ENCODE data around the gene BTBD9. TPM values are rescaled to one million over a fixed set of nuclear protein-coding genes. Genes with fewer than 3 reads are reported as not detected.

Gene BTBD9
- total RNA-seq, 2 experiments from 2014 or later: 19.1 to 19.8 TPM

GRCh38 chr6:38272222-38272621, 367.5 kb downstream of the BTBD9 start:
- POLR2A ChIA-PET: no interaction called here
- Mint-ChIP-seq H3K9me3 (peaks cover 1% of the 10 kb centered on the region), H3K4me3 (no peak overlapping the region), H3K4me1 (peaks cover 4% of the 10 kb centered on the region), H3K27me3 (no peaks in the 10 kb centered on the region), H3K27ac (no peak overlapping the region), H3K36me3 (no peaks in the 10 kb centered on the region)
- DNase-seq (no peak), ATAC-seq (ENCODE audit: low read depth) (no peak)

GRCh38 chr6:38271081-38271480, 368.6 kb downstream of the BTBD9 start:
- Mint-ChIP-seq H3K4me1 (peaks cover 4% of the 10 kb centered on the region), H3K9me3 (peaks cover 1% of the 10 kb centered on the region), H3K4me3 (no peak overlapping the region), H3K36me3 (no peaks in the 10 kb centered on the region), H3K27me3 (no peaks in the 10 kb centered on the region), H3K27ac (no peak overlapping the region)
- ATAC-seq (ENCODE audit: low read depth): no peak
- POLR2A ChIA-PET: no interaction called here
- no peak for DNase-seq

- no peaks in the 10 kb centered on the region for H3K36me3 Mint-ChIP-seq
Measured at GRCh38 chr6:38270367-38270766, 369.4 kb downstream of the BTBD9 start.

GRCh38 chr6:38269461-38270172, 370.1 kb downstream of the BTBD9 start:
- POLR2A ChIA-PET: no interaction called here
- DNase-seq (no peak), ATAC-seq (ENCODE audit: low read depth) (no peak)
- Mint-ChIP-seq H3K27me3 (no peaks in the 10 kb centered on the region), H3K27ac (no peak overlapping the region), H3K4me3 (no peak overlapping the region), H3K36me3 (no peaks in the 10 kb centered on the region), H3K9me3 (peaks cover 1% of the 10 kb centered on the region), H3K4me1 (peaks cover 4% of the 10 kb centered on the region)

More at GRCh38 chr6:38270367-38270766, 369.4 kb downstream of the BTBD9 start:
- no peak overlapping the region for H3K4me3 Mint-ChIP-seq
- ATAC-seq (ENCODE audit: low read depth): no peak
- H3K9me3 Mint-ChIP-seq: peaks cover 1% of the 10 kb centered on the region
- H3K27me3 Mint-ChIP-seq: no peaks in the 10 kb centered on the region
- H3K4me1 Mint-ChIP-seq: peaks cover 4% of the 10 kb centered on the region
- H3K27ac Mint-ChIP-seq: no peak overlapping the region
- POLR2A ChIA-PET: no interaction called here
- DNase-seq: no peak

- H3K9me3 Mint-ChIP-seq: no peaks in the 10 kb centered on the region
- POLR2A ChIA-PET: no interaction called here
- H3K4me3 Mint-ChIP-seq: no peak overlapping the region
- DNase-seq (no peak), ATAC-seq (ENCODE audit: low read depth) (no peak)
- H3K27ac Mint-ChIP-seq: no peak overlapping the region
- peaks cover 4% of the 10 kb centered on the region for H3K4me1 Mint-ChIP-seq
- H3K36me3 Mint-ChIP-seq: no peaks in the 10 kb centered on the region
- no peaks in the 10 kb centered on the region for H3K27me3 Mint-ChIP-seq
Measured at GRCh38 chr6:38268342-38268741, 371.4 kb downstream of the BTBD9 start.

- Mint-ChIP-seq H3K9me3 (no peaks in the 10 kb centered on the region), H3K27me3 (no peaks in the 10 kb centered on the region), H3K4me1 (peaks cover 4% of the 10 kb centered on the region), H3K4me3 (no peak overlapping the region), H3K27ac (no peak overlapping the region), H3K36me3 (no peaks in the 10 kb centered on the region)
- DNase-seq (no peak), ATAC-seq (ENCODE audit: low read depth) (no peak)
- POLR2A ChIA-PET: no interaction called here
Measured at GRCh38 chr6:38266921-38267354, 372.8 kb downstream of the BTBD9 start.

GRCh38 chr6:38264605-38265004, 375.1 kb downstream of the BTBD9 start:
- Mint-ChIP-seq H3K27ac (no peak overlapping the region), H3K27me3 (no peaks in the 10 kb centered on the region), H3K4me3 (no peak overlapping the region), H3K36me3 (no peaks in the 10 kb centered on the region), H3K9me3 (no peaks in the 10 kb centered on the region), H3K4me1 (peaks cover 3% of the 10 kb centered on the region)
- DNase-seq (no peak), ATAC-seq (ENCODE audit: low read depth) (no peak)
- POLR2A ChIA-PET: no interaction called here

- H3K4me3 Mint-ChIP-seq: no peak overlapping the region
- POLR2A ChIA-PET: no interaction called here
- peaks cover 3% of the 10 kb centered on the region for H3K4me1 Mint-ChIP-seq
- H3K36me3 Mint-ChIP-seq: no peaks in the 10 kb centered on the region
- H3K9me3 Mint-ChIP-seq: no peaks in the 10 kb centered on the region
- no peak overlapping the region for H3K27ac Mint-ChIP-seq
- ATAC-seq (ENCODE audit: low read depth) (no peak), DNase-seq (no peak)
- no peaks in the 10 kb centered on the region for H3K27me3 Mint-ChIP-seq
Measured at GRCh38 chr6:38262609-38263008, 377.1 kb downstream of the BTBD9 start.

- POLR2A ChIA-PET: no interaction called here
- no peak for ATAC-seq (ENCODE audit: low read depth)
Measured at GRCh38 chr6:38262026-38262425, 377.7 kb downstream of the BTBD9 start.

GRCh38 chr6:38261626-38262025, 378.1 kb downstream of the BTBD9 start:
- no peak overlapping the region for H3K27ac Mint-ChIP-seq
- H3K9me3 Mint-ChIP-seq: no peaks in the 10 kb centered on the region
- POLR2A ChIA-PET: no interaction called here
- peaks cover 3% of the 10 kb centered on the region for H3K4me1 Mint-ChIP-seq
- no peak overlapping the region for H3K4me3 Mint-ChIP-seq
- no peaks in the 10 kb centered on the region for H3K27me3 Mint-ChIP-seq
- H3K36me3 Mint-ChIP-seq: no peaks in the 10 kb centered on the region
- ATAC-seq (ENCODE audit: low read depth) (no peak), DNase-seq (no peak)

More at GRCh38 chr6:38262026-38262425, 377.7 kb downstream of the BTBD9 start:
- no peaks in the 10 kb centered on the region for H3K27me3 Mint-ChIP-seq
- no peaks in the 10 kb centered on the region for H3K36me3 Mint-ChIP-seq
- no peak overlapping the region for H3K4me3 Mint-ChIP-seq
- H3K4me1 Mint-ChIP-seq: peaks cover 3% of the 10 kb centered on the region
- no peak overlapping the region for H3K27ac Mint-ChIP-seq
- no peaks in the 10 kb centered on the region for H3K9me3 Mint-ChIP-seq
- DNase-seq: no peak

- Mint-ChIP-seq H3K4me1 (peaks cover 3% of the 10 kb centered on the region), H3K9me3 (no peaks in the 10 kb centered on the region), H3K27me3 (no peaks in the 10 kb centered on the region), H3K4me3 (no peak overlapping the region), H3K27ac (no peak overlapping the region), H3K36me3 (peaks cover 10% of the 10 kb centered on the region)
- POLR2A ChIA-PET: no interaction called here
- no peak for DNase-seq
- no peak for ATAC-seq (ENCODE audit: low read depth)
Measured at GRCh38 chr6:38259736-38260135, 380.0 kb downstream of the BTBD9 start.

- POLR2A ChIA-PET: no interaction called here
- Mint-ChIP-seq H3K9me3 (peaks cover 1% of the 10 kb centered on the region), H3K36me3 (peaks cover 3% of the 10 kb centered on the region), H3K4me1 (no peaks in the 10 kb centered on the region), H3K27ac (no peak overlapping the region), H3K27me3 (no peaks in the 10 kb centered on the region), H3K4me3 (no peak overlapping the region)
- DNase-seq: no peak
- no peak for ATAC-seq (ENCODE audit: low read depth)
Measured at GRCh38 chr6:38248500-38249234, 391.1 kb downstream of the BTBD9 start.

GRCh38 chr6:38245295-38245694, 394.4 kb downstream of the BTBD9 start:
- no peaks in the 10 kb centered on the region for H3K9me3 Mint-ChIP-seq
- POLR2A ChIA-PET: no interaction called here
- H3K4me1 Mint-ChIP-seq: no peaks in the 10 kb centered on the region
- H3K36me3 Mint-ChIP-seq: no peaks in the 10 kb centered on the region
- DNase-seq: no peak
- no peak overlapping the region for H3K27ac Mint-ChIP-seq
- no peak overlapping the region for H3K4me3 Mint-ChIP-seq
- ATAC-seq (ENCODE audit: low read depth): no peak
- H3K27me3 Mint-ChIP-seq: no peaks in the 10 kb centered on the region

GRCh38 chr6:38244869-38245268, 394.9 kb downstream of the BTBD9 start:
- H3K36me3 Mint-ChIP-seq: no peaks in the 10 kb centered on the region
- POLR2A ChIA-PET: no interaction called here
- H3K27ac Mint-ChIP-seq: no peak overlapping the region

More at GRCh38 chr6:38244869-38245268, 394.9 kb downstream of the BTBD9 start:
- ATAC-seq (ENCODE audit: low read depth) (no peak), DNase-seq (no peak)
- Mint-ChIP-seq H3K9me3 (no peaks in the 10 kb centered on the region), H3K4me1 (no peaks in the 10 kb centered on the region), H3K27me3 (no peaks in the 10 kb centered on the region), H3K4me3 (no peak overlapping the region)

Data from activated naive CD8-positive, alpha-beta T cell treated with anti-CD3 and anti-CD28 coated beads, Interleukin-2, amount 10 ng/mL, durations not matched to agents 7 days and 5 days (primary cell).